Panc1 (cell line): ENCODE data around the gene SETD1B. TPM values are rescaled to one million over a fixed set of nuclear protein-coding genes. Genes with fewer than 3 reads are reported as not detected.
A peak's percentile ranks its signal among the peaks of the same experiment; 100 is the strongest.

Experiments
- ATAC-seq: fragments of 200-7000 bp; cut with Tn5 transposase; 2 replicates; pipeline ENCODE4 v1.9.1; 2020; ENCODE audit warnings: mild to moderate bottlenecking, moderate library complexity
- BruUV-seq: library from RNA; stranded (reverse); fragments of 400-500 nt; replicated peaks from 2 replicates; lab custom pipeline; 2021; lab: Mats Ljungman, UMichigan
- CTCF ChIA-PET: fragments of 300-600 bp; sonication (Branson Sonifier 250); formaldehyde crosslinking; loops from one replicate; lab custom pipeline; 2022; ENCODE audit warnings: antibody characterized with exemption; lab: Charles Lee
- POLR2A ChIA-PET: fragments of 300-600 bp; sonication (Branson Sonifier 250); formaldehyde crosslinking; loops from one replicate; lab custom pipeline; 2022; ENCODE audit warnings: antibody characterized with exemption; lab: Charles Lee
- DNase-seq: peaks from one replicate; pipeline ENCODE4 v3.0.0-alpha.2; 2010; ENCODE audit warnings: low read depth, low spot score
- H3K27ac ChIP-seq: 2 replicates; pipeline ENCODE4 v1.5.1; 2011; ENCODE audit warnings: mild to moderate bottlenecking, low read length, inconsistent platforms
- H3K27me3 ChIP-seq: fragments of 200-500 bp; sonication (Bioruptor generic); 2 replicates; pipeline ENCODE4 v1.6.0; 2014; ENCODE audit warnings: low read length, inconsistent platforms; ENCODE audit not compliant: control insufficient read depth, insufficient read depth
- H3K36me3 ChIP-seq: fragments of 200-500 bp; sonication (Bioruptor generic); 2 replicates; pipeline ENCODE4 v1.5.1; 2014; ENCODE audit warnings: inconsistent platforms, mild to moderate bottlenecking, low read length, moderate library complexity; ENCODE audit not compliant: control insufficient read depth, insufficient read depth
- H3K4me1 ChIP-seq: 2 replicates; pipeline ENCODE4 v1.5.1; 2011; ENCODE audit warnings: inconsistent platforms, mild to moderate bottlenecking, low read length, moderate library complexity; ENCODE audit not compliant: control insufficient read depth, insufficient read depth
- H3K4me3 ChIP-seq, 2 experiments: 2 replicates each; pipeline ENCODE4 v1.5.1; 2011 to 2012; ENCODE audit warnings: low read depth in 2 of 2, low read length in 2 of 2, mild to moderate bottlenecking in 2 of 2, inconsistent platforms in 1 of 2, moderate library complexity in 1 of 2
- H3K9me3 ChIP-seq: fragments of 200-500 bp; sonication (Bioruptor generic); 2 replicates; pipeline ENCODE4 v1.5.1; 2014; ENCODE audit warnings: low read depth, mild to moderate bottlenecking, inconsistent platforms, low read length, moderate library complexity; ENCODE audit not compliant: control insufficient read depth, insufficient read depth
- POLR2AphosphoS5 ChIP-seq: IDR thresholded peaks from 2 replicates; pipeline ENCODE4 v1.6.1; 2012; ENCODE audit warnings: mild to moderate bottlenecking, low read depth, low read length, moderate library complexity
- REST ChIP-seq, 2 experiments: IDR thresholded peaks; 2 replicates each; pipeline ENCODE4 v1.6.1; 2011 to 2012; ENCODE audit warnings: low read depth in 2 of 2, control low read depth in 1 of 2, low read length in 1 of 2, mild to moderate bottlenecking in 1 of 2, moderate library complexity in 1 of 2; ENCODE audit not compliant: insufficient read depth in 1 of 2
- SIN3A ChIP-seq: IDR thresholded peaks from 2 replicates; pipeline ENCODE4 v1.6.1; 2012; ENCODE audit warnings: low read depth, mild to moderate bottlenecking, low read length, moderate library complexity, borderline replicate concordance; ENCODE audit not compliant: insufficient read depth
- TCF7L2 ChIP-seq: IDR thresholded peaks from 2 replicates; pipeline ENCODE4 v1.6.1; 2011; ENCODE audit warnings: mild to moderate bottlenecking, low read depth, low read length, inconsistent platforms
- in situ Hi-C: cut with HindIII; loops from 2 replicates; pipeline ENCODE4 v1.10.0; 2016; ENCODE audit warnings: low sequenced_read_pairs, low pct_unique_long_range_greater_than_20kb
- intact Hi-C: fragments of 100-400 bp; cut with micrococcal nuclease; formaldehyde crosslinking; loops from one replicate; pipeline ENCODE4 v1.10.0; 2022; ENCODE audit not compliant: unreplicated experiment
- total RNA-seq: library from RNA; stranded (reverse); gene quantifications from one replicate; pipeline ENCODE4 v1.2.1, GENCODE V29; 2021; ENCODE audit not compliant: unreplicated experiment
- TF ChIP-seq, protein P1 (sequence below): fragments of 450-650 bp; IDR thresholded peaks from 2 replicates; pipeline ENCODE4 v1.5.1; 2017; ENCODE audit warnings: mild to moderate bottlenecking

The SETD1B gene
- total RNA-seq, 1 experiment from 2014 or later: 31.2 TPM

- H3K4me3 ChIP-seq: peak overlapping the region; percentile 76 to 80
- TF ChIP-seq SIN3A: 0 out of 2 replicates have a peak, but pooled peaks have one; percentile 41
- TF ChIP-seq, protein P1, sequence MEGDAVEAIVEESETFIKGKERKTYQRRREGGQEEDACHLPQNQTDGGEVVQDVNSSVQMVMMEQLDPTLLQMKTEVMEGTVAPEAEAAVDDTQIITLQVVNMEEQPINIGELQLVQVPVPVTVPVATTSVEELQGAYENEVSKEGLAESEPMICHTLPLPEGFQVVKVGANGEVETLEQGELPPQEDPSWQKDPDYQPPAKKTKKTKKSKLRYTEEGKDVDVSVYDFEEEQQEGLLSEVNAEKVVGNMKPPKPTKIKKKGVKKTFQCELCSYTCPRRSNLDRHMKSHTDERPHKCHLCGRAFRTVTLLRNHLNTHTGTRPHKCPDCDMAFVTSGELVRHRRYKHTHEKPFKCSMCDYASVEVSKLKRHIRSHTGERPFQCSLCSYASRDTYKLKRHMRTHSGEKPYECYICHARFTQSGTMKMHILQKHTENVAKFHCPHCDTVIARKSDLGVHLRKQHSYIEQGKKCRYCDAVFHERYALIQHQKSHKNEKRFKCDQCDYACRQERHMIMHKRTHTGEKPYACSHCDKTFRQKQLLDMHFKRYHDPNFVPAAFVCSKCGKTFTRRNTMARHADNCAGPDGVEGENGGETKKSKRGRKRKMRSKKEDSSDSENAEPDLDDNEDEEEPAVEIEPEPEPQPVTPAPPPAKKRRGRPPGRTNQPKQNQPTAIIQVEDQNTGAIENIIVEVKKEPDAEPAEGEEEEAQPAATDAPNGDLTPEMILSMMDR: no peak
- DNase-seq (no peak), ATAC-seq (peak; percentile 6; the same call in 1 of the 2 replicates)
- POLR2A ChIA-PET: interaction anchor here (0.5 kb wide), 1 partner anchor 22 kb away, joined by 5 read pairs; no protein-coding TSS in a partner anchor
- intact Hi-C loops: no loop called here
- CTCF ChIA-PET: interaction anchor here (0.6 kb wide), 1 partner anchor 24 kb away, joined by 8 read pairs; no protein-coding TSS in a partner anchor
- no peaks in the 10 kb centered on the region for H3K27me3 ChIP-seq
- H3K36me3 ChIP-seq: no peaks in the 10 kb centered on the region
- no TSS peak for BruUV-seq
- H3K27ac ChIP-seq: peak overlapping the region; percentile 81
- peaks cover 8% of the 10 kb centered on the region; the same call in 1 of the 2 replicates for H3K4me1 ChIP-seq
- H3K9me3 ChIP-seq: no peaks in the 10 kb centered on the region
- in situ Hi-C loops: no loop called here
Measured at GRCh38 chr12:121839993-121840761, 36.4 kb downstream of the SETD1B start.

GRCh38 chr12:121843236-121843982 lies 39.6 kb downstream of the SETD1B start:
- Histone ChIP-seq H3K9me3 (no peaks in the 10 kb centered on the region), H3K4me3 (no peak overlapping the region), H3K27me3 (no peaks in the 10 kb centered on the region), H3K36me3 (no peaks in the 10 kb centered on the region), H3K4me1 (peaks cover 8% of the 10 kb centered on the region; the same call in 1 of the 2 replicates), H3K27ac (no peak overlapping the region)
- TF ChIP-seq, protein P1: no peak
- no peak for TF ChIP-seq REST (IDR thresholded peaks at IDR 0.05; ENCODE audit: insufficient read depth in 1 of 2, low read depth in 2 of 2, low read length in 1 of 2)
- no peak for TF ChIP-seq SIN3A
- no peak for TF ChIP-seq POLR2AphosphoS5
- TF ChIP-seq TCF7L2: no peak
- in situ Hi-C loops: no loop called here
- no TSS peak for BruUV-seq
- CTCF ChIA-PET: no interaction called here
- POLR2A ChIA-PET: interaction anchor here (0.6 kb wide), 1 partner anchor 48 kb away, joined by 11 read pairs; no protein-coding TSS in a partner anchor
- intact Hi-C loops: no loop called here
- no peak for ATAC-seq
- no peak for DNase-seq
